RWPE1 (cell line): ENCODE measurements around the gene CADM2.
"Not testable (repeated sequence)": the region's sequence is repeated elsewhere in the genome, so short reads cannot be mapped to it uniquely, and the experiment has no call there.

Experiments used
- CTCF ChIA-PET: fragments of 350-600 bp; sonication (Branson Sonifier 250); formaldehyde crosslinking; extraction: SDS; loops from one replicate; lab custom pipeline; 2021; lab: Yijun Ruan, JAX
- POLR2A ChIA-PET: fragments of 400-600 bp; formaldehyde crosslinking; extraction: SDS; loops from one replicate; lab custom pipeline; 2020; ENCODE audit warnings: antibody characterized with exemption; ENCODE audit not compliant: low non-redundant PET; lab: Yijun Ruan, JAX
- DNase-seq: peaks from one replicate; pipeline ENCODE4 v3.0.0; 2012; ENCODE audit warnings: low spot score
- H3K27ac ChIP-seq: fragments of 450-650 bp; 2 replicates; pipeline ENCODE4 v1.5.1; 2017
- TF ChIP-seq, protein P1 (sequence below): fragments of 450-650 bp; conservative IDR thresholded peaks from 2 replicates; pipeline ENCODE4 v1.5.1; 2017; ENCODE audit warnings: low read depth, mild to moderate bottlenecking

The CADM2 gene

GRCh38 chr3:85483986-85484385 lies 525.2 kb downstream of the CADM2 start:
- no peak overlapping the region for H3K27ac ChIP-seq
- POLR2A ChIA-PET: no interaction called here
- TF ChIP-seq, protein P1, sequence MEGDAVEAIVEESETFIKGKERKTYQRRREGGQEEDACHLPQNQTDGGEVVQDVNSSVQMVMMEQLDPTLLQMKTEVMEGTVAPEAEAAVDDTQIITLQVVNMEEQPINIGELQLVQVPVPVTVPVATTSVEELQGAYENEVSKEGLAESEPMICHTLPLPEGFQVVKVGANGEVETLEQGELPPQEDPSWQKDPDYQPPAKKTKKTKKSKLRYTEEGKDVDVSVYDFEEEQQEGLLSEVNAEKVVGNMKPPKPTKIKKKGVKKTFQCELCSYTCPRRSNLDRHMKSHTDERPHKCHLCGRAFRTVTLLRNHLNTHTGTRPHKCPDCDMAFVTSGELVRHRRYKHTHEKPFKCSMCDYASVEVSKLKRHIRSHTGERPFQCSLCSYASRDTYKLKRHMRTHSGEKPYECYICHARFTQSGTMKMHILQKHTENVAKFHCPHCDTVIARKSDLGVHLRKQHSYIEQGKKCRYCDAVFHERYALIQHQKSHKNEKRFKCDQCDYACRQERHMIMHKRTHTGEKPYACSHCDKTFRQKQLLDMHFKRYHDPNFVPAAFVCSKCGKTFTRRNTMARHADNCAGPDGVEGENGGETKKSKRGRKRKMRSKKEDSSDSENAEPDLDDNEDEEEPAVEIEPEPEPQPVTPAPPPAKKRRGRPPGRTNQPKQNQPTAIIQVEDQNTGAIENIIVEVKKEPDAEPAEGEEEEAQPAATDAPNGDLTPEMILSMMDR: no peak
- CTCF ChIA-PET: no interaction called here
- DNase-seq: no peak

- ChIA-PET CTCF (no interaction called here), POLR2A (no interaction called here)
- no peak overlapping the region for H3K27ac ChIP-seq
- TF ChIP-seq, protein P1: no peak
- no peak for DNase-seq
These were observed 528.6 kb downstream of the CADM2 start for GRCh38 chr3:85487375-85487774.

DNA sequence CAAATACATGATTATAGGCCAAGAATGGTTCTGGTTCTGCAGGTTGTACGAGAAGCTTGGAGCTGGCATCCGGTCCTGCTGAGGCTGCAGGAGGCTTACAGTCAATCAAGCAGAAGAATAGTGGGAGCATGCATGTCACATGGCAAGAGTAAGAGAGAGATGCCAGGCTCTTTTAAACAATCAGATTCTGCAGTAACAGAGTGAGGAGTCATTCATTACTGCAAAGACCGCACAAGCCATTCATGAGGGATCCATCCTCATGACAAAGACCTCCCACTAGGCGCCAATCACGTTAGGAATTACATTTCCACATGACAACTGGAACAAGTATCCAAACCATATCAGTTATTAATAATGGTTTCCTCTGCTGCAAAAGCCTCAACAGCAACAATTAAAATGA lies 536.8 kb downstream of the CADM2 start:
- POLR2A ChIA-PET: no interaction called here
- DNase-seq: no peak

DNA sequence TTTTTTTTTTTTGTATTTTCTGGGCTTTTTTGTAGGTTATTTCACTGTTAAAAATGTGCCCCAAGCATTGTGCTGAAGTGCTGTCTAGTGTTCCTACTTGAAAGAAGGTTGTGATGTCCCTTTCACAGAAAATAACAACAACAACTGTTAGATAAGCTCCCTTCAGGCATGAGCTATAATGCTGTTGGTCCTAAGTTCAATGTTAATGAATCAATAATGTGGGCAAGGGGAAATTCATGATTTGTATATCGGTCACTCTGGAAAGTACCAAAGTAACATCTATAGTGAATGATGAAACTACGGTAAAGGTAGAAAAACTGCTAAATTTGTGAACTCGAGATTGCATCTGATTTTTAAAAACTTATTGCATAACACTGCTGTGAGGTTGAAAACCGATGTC lies 539.4 kb downstream of the CADM2 start:
- ChIA-PET POLR2A (no interaction called here), CTCF (no interaction called here)
- TF ChIP-seq, protein P1: no peak
- H3K27ac ChIP-seq: no peak overlapping the region
- no peak for DNase-seq

More for the DNA sequence above, 536.8 kb downstream of the CADM2 start:
- CTCF ChIA-PET: no interaction called here
- H3K27ac ChIP-seq: no peak overlapping the region
- TF ChIP-seq, protein P1: no peak

GRCh38 chr3:85502148-85502875 lies 543.5 kb downstream of the CADM2 start:
- H3K27ac ChIP-seq: no peak overlapping the region

GRCh38 chr3:85504129-85504784 lies 545.5 kb downstream of the CADM2 start:
- TF ChIP-seq, protein P1: peak; percentile 39
- CTCF ChIA-PET: interaction anchor here (0.6 kb wide), 1 partner anchor 71 kb away, joined by 3 read pairs; no protein-coding TSS in a partner anchor
- POLR2A ChIA-PET: not testable (repeated sequence)
- peak overlapping the region; percentile 63 for H3K27ac ChIP-seq
- peak; percentile 2 for DNase-seq

More at GRCh38 chr3:85502148-85502875, 543.5 kb downstream of the CADM2 start:
- POLR2A ChIA-PET: no interaction called here
- TF ChIP-seq, protein P1: no peak
- DNase-seq: no peak
- CTCF ChIA-PET: interaction anchor here (0.7 kb wide), 1 partner anchor 1406 kb away, joined by 3 read pairs; no protein-coding TSS in a partner anchor

GRCh38 chr3:85504785-85505511 lies 546.2 kb downstream of the CADM2 start:
- DNase-seq, POLR2A ChIA-PET: not testable (repeated sequence)
- H3K27ac ChIP-seq: peak overlapping the region; percentile 63
- CTCF ChIA-PET: interaction anchor here (0.6 kb wide), 2 partner anchors 15 to 71 kb away, joined by 3 read pairs; no protein-coding TSS in a partner anchor

- CTCF ChIA-PET, POLR2A ChIA-PET, DNase-seq, H3K27ac ChIP-seq: not testable (repeated sequence)
These were observed 548.3 kb downstream of the CADM2 start for GRCh38 chr3:85507052-85507451.
